Activated T-cell treated with anti-CD3 and anti-CD28 coated beads, Interleukin-2, amount 50 U/mL, for 4 hours (primary cell): ENCODE data around the gene KCNG2. TPM values are rescaled to one million over a fixed set of nuclear protein-coding genes. Genes with fewer than 3 reads are reported as not detected.

Experiments
- ATAC-seq, 2 donors: fragments of 200-7000 bp; cut with Tn5 transposase; one replicate each; pipeline ENCODE4 v1.10.0; 2021
- DNase-seq: peaks from one replicate; pipeline ENCODE4 v3.0.0-alpha.2; 2020
- H3K27me3 Mint-ChIP-seq: one replicate; pipeline ENCODE4 v1.8.0; 2021; ENCODE audit warnings: low read depth, mixed read lengths
- H3K36me3 Mint-ChIP-seq: one replicate; pipeline ENCODE4 v1.8.0; 2022; ENCODE audit warnings: mixed read lengths; ENCODE audit not compliant: insufficient read depth
- H3K4me1 Mint-ChIP-seq: one replicate; pipeline ENCODE4 v1.8.0; 2021; ENCODE audit warnings: low read depth, mixed read lengths
- H3K4me3 Mint-ChIP-seq: one replicate; pipeline ENCODE4 v1.8.0; 2021; ENCODE audit warnings: mild to moderate bottlenecking, moderate library complexity, mixed read lengths
- H3K9me3 Mint-ChIP-seq: one replicate; pipeline ENCODE4 v1.8.0; 2021; ENCODE audit warnings: mixed read lengths
- total RNA-seq, 3 donors: library from RNA; stranded (reverse); gene quantifications; one replicate each; pipeline ENCODE4 v1.2.1, GENCODE V29; 2021

Gene KCNG2
- total RNA-seq, 3 donors from 2014 or later: not detected

DNA sequence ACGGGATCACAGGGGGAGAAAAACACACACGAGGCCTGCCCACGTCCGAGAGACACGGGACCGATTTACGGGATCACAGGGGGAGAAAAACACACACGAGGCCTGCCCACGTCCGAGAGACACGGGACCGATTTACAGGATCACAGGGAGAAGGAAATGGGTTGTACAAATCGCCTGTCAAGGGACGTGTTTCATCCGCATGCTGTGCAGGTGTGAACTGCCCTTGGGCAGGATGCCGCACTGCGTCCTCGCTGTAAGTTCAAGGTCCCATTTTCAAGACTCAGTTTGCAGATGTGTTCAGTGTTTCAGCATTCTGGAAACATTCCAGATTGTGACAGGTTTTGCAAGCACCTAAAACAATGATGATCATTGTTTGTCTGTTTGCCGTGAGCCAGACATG is 2.3 kb upstream of the KCNG2 start:
- Mint-ChIP-seq H3K4me3 (no peak overlapping the region), H3K27me3 (peaks cover 66% of the 10 kb centered on the region), H3K4me1 (peaks cover 24% of the 10 kb centered on the region)

GRCh38 chr18:79796016-79796415 is 1.7 kb upstream of the KCNG2 start:
- DNase-seq: no peak
- ATAC-seq: no peak
- no peaks in the 10 kb centered on the region for H3K9me3 Mint-ChIP-seq
- no peak overlapping the region for H3K4me3 Mint-ChIP-seq
- peaks cover 3% of the 10 kb centered on the region for H3K36me3 Mint-ChIP-seq
- H3K27me3 Mint-ChIP-seq: peaks cover 65% of the 10 kb centered on the region
- H3K4me1 Mint-ChIP-seq: peaks cover 24% of the 10 kb centered on the region

More for the DNA sequence above, 2.3 kb upstream of the KCNG2 start:
- no peak for ATAC-seq
- H3K36me3 Mint-ChIP-seq: peaks cover 3% of the 10 kb centered on the region
- DNase-seq: no peak
- H3K9me3 Mint-ChIP-seq: no peaks in the 10 kb centered on the region

DNA sequence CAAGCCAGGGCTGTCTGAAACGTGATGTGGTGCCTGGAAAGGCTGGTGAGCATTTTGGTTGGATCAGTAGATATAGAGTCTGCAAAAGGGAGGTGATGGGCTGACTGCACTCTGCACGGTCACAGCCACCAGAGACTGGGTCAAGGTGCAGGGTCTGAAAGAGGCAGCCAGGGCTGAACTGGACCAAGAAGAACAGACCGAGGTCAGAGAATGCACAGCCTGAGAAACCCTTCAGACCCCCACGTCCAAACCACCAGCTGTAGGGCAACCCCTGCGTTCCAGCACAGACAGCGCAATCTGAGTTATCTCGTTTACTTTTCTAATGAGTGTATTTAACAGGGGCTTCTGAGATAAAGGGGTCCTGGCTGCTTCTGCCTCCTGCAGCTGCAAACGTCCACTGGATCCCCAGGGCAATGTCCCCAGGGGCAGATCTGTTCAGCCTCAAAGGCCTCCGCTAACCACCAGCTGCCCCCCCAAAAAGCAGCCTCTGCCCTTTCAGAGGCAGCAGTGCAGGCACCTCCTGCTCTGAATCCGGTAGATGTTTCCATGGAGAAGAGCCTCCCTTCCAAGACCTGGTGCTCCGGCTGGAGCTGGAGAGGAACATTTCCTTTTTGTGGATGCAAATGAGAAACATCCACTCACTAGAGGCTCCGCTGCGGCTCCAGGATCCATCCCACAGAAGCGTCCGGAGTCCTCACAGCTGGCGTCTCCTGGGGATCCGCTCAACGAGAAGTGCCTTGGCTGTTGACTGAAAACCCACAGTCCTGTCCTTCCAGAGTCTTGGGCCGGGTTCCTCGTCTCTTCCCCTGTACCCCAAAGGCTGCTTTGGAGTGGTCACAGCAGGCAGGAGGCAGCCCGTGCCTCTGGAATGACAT is 970 bp upstream of the KCNG2 start:
- peaks cover 3% of the 10 kb centered on the region for H3K36me3 Mint-ChIP-seq
- peaks cover 18% of the 10 kb centered on the region for H3K4me1 Mint-ChIP-seq
- DNase-seq (no peak), ATAC-seq (no peak)
- peaks cover 60% of the 10 kb centered on the region for H3K27me3 Mint-ChIP-seq
- peak overlapping the region; percentile 65 for H3K4me3 Mint-ChIP-seq
- no peaks in the 10 kb centered on the region for H3K9me3 Mint-ChIP-seq

DNA sequence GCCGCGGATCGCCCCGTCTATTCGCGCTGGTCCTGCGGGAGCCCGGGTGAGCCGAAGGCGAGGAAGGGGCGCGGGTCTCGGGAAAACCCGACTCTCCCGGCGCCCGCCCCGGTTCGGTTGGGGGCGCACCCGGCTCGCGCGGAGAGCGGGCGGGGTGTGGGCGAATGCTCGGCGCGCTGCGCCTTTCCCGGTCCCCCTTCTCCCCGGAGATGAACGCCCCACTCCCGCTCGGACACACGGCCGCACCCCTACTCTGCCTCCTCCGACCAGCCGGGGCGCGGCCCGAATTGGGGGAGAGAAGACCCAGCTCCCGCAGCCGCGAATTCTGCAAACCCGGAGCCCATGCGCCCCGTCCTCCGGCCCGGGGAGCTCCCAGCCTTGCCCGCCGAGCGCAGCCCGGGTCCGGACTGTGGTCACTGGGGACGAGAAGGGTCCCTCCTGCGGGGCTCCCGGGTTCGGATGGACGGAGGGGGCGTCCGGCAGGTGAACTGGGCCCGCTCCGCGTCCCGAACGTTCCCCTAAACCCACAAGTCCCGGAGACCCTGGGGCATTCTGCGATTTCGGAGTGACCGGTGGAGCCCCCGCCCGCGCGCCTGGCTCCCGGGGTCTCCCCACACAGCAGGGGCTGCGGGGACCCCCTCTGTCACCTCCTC is 734 bp downstream of the KCNG2 start:
- H3K27me3 Mint-ChIP-seq: peaks cover 47% of the 10 kb centered on the region
- peak; percentile 3 to 9 for ATAC-seq
- H3K4me3 Mint-ChIP-seq: no peak overlapping the region
- peaks cover 3% of the 10 kb centered on the region for H3K36me3 Mint-ChIP-seq
- peaks cover 12% of the 10 kb centered on the region for H3K4me1 Mint-ChIP-seq
- DNase-seq: no peak
- H3K9me3 Mint-ChIP-seq: no peaks in the 10 kb centered on the region

- DNase-seq: no peak
- no peaks in the 10 kb centered on the region for H3K9me3 Mint-ChIP-seq
- no peak for ATAC-seq
Measured at GRCh38 chr18:79798999-79799370, 1.2 kb downstream of the KCNG2 start.

DNA sequence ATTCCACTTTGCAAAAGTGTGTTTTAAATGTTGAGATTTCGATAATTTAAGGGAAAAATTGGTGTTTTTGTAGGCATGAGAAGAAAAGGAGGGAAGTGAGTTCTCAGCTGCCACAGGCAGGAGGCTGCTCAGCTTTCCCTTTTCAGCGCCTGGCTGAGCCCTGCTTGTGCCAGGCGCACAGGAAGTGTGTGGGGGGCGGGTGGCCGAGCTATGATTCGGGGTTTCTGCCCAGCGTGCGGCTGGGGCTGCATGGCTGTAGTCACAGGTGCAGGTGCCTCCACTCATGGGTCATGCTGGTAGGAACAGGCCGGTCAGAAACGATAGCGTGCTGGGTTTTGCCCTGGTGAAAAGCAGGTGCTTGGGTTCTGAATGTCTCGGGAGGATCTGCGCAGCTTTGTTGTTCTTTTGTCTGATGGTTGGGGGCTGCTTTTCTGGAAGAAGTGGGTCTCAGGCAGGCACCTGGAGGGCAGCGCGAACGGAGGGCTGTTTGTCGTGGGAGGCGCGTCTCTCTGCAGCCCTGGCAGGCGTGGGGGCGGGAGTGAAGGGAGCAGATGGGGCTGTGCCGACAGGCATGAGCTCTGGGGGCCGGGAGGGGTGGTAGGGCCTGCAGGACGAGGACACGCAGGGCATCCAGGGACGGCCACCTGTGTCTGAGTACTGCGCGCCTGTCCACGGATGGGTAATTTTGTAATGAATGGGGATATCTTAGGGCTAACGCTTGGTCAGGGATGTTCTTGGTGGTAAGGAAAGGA is 2.1 kb downstream of the KCNG2 start:
- DNase-seq: no peak

More at GRCh38 chr18:79798999-79799370, 1.2 kb downstream of the KCNG2 start:
- peaks cover 47% of the 10 kb centered on the region for H3K27me3 Mint-ChIP-seq
- H3K36me3 Mint-ChIP-seq: peaks cover 3% of the 10 kb centered on the region
- H3K4me3 Mint-ChIP-seq: no peak overlapping the region
- H3K4me1 Mint-ChIP-seq: peaks cover 12% of the 10 kb centered on the region

DNA sequence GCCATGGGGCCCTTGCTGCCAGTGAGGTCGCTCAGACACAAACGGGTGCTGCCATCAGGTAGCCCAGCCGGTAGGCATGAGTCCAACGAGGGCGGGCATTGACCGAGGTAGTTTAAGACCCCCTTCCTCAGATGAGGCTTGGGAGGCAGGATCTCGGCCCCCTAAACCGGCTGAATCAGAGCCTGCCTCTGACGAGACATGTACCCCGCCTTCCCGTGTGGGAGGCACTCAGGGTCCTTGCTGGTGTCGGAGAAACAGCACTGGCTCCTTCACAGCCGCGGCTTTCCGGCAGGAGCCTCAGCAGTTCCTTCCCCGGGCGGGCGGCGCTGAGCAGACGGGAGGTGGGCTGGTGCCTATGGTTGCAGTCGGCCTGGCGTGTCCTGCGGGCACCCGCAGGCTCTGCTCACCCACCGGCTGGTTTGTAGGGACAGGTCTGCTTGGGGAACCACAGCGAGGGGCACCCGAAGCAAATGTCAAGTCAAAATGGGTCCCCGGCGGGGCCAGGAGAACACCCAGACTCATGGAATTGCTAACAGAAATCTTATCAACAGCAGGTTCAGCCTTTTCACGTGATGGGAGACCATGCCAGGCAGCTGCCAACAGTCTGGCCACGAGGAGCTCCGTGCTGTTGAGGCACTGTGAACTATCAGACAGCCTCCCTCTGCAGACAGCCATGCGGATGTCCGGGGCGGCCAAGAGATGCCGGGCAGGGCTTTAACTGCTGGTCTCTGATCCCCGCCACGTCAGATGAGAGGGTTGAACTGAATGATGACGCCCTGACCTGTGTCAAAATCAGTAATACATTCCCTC is 2.8 kb downstream of the KCNG2 start:
- peaks cover 3% of the 10 kb centered on the region for H3K36me3 Mint-ChIP-seq
- H3K4me3 Mint-ChIP-seq: no peak overlapping the region
- H3K4me1 Mint-ChIP-seq: peaks cover 12% of the 10 kb centered on the region
- no peaks in the 10 kb centered on the region for H3K9me3 Mint-ChIP-seq
- DNase-seq (no peak), ATAC-seq (no peak)
- peaks cover 36% of the 10 kb centered on the region for H3K27me3 Mint-ChIP-seq

More for the DNA sequence above, 2.1 kb downstream of the KCNG2 start:
- H3K4me3 Mint-ChIP-seq: peak overlapping the region; percentile 37
- ATAC-seq: no peak
- H3K9me3 Mint-ChIP-seq: no peaks in the 10 kb centered on the region
- H3K27me3 Mint-ChIP-seq: peaks cover 40% of the 10 kb centered on the region
- H3K4me1 Mint-ChIP-seq: peaks cover 12% of the 10 kb centered on the region
- H3K36me3 Mint-ChIP-seq: peaks cover 3% of the 10 kb centered on the region

DNA sequence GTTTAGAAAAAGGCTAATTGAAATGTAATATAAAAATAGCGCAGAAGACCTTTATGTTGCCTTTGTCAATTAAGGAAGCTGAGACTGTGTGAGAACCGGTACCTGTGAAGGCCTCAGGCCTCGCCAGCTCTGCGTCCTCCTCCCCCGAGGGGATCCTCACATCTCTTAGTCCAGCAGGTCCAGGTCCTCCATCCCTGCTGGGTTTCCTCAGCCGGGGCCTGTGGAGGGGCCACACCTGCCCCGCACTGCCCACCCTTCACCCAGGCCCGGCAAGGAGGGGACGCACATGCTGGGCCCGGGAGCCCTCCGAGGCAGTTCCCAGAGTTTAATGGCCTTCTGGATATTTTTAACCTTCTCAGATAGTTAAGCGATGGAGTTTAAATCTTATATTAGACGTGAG is 3.5 kb downstream of the KCNG2 start:
- Mint-ChIP-seq H3K9me3 (no peaks in the 10 kb centered on the region), H3K27me3 (peaks cover 36% of the 10 kb centered on the region), H3K4me3 (no peak overlapping the region), H3K4me1 (peaks cover 12% of the 10 kb centered on the region), H3K36me3 (peaks cover 3% of the 10 kb centered on the region)
- DNase-seq (no peak), ATAC-seq (no peak)

GRCh38 chr18:79801641-79802040 is 3.9 kb downstream of the KCNG2 start:
- Mint-ChIP-seq H3K4me1 (peaks cover 12% of the 10 kb centered on the region), H3K4me3 (no peak overlapping the region)
- ATAC-seq: no peak

GRCh38 chr18:79802298-79802697 is 4.6 kb downstream of the KCNG2 start:
- no peak overlapping the region for H3K4me3 Mint-ChIP-seq
- no peak for DNase-seq
- H3K9me3 Mint-ChIP-seq: no peaks in the 10 kb centered on the region
- peaks cover 1% of the 10 kb centered on the region for H3K36me3 Mint-ChIP-seq
- peaks cover 11% of the 10 kb centered on the region for H3K4me1 Mint-ChIP-seq
- H3K27me3 Mint-ChIP-seq: peaks cover 25% of the 10 kb centered on the region
- no peak for ATAC-seq

More at GRCh38 chr18:79801641-79802040, 3.9 kb downstream of the KCNG2 start:
- Mint-ChIP-seq H3K36me3 (peaks cover 3% of the 10 kb centered on the region), H3K9me3 (no peaks in the 10 kb centered on the region), H3K27me3 (peaks cover 31% of the 10 kb centered on the region)
- no peak for DNase-seq

DNA sequence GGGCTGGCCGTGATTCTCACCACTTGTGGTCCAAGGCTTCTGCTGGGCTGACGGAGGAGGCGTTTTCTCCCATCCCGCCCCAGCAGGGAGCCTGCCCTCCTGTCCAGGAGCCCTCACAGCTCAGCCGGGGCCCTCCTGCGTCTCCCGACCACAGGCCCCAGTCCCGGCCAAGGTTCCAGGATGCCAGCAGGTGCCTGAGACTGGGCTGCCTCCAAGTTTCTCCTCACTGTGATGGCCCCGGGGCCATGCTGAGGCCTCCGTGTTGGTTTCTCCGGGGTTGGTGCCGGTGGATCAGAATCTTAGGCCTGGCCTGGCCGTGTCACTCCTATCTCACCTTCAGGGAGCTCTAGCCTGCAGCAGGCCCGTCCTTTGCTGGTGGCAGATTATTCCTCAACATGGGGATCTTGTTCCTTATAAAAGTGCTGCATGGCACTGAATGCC is 5.9 kb downstream of the KCNG2 start:
- Mint-ChIP-seq H3K9me3 (no peaks in the 10 kb centered on the region), H3K4me1 (peaks cover 9% of the 10 kb centered on the region), H3K4me3 (no peak overlapping the region), H3K27me3 (peaks cover 23% of the 10 kb centered on the region), H3K36me3 (no peaks in the 10 kb centered on the region)
- DNase-seq (no peak), ATAC-seq (no peak)

- no peaks in the 10 kb centered on the region for H3K9me3 Mint-ChIP-seq
- H3K4me3 Mint-ChIP-seq: no peak overlapping the region
- no peaks in the 10 kb centered on the region for H3K36me3 Mint-ChIP-seq
- H3K4me1 Mint-ChIP-seq: peaks cover 9% of the 10 kb centered on the region
- DNase-seq (no peak), ATAC-seq (no peak)
- H3K27me3 Mint-ChIP-seq: peaks cover 18% of the 10 kb centered on the region
Measured at GRCh38 chr18:79804130-79804787, 6.5 kb downstream of the KCNG2 start.

DNA sequence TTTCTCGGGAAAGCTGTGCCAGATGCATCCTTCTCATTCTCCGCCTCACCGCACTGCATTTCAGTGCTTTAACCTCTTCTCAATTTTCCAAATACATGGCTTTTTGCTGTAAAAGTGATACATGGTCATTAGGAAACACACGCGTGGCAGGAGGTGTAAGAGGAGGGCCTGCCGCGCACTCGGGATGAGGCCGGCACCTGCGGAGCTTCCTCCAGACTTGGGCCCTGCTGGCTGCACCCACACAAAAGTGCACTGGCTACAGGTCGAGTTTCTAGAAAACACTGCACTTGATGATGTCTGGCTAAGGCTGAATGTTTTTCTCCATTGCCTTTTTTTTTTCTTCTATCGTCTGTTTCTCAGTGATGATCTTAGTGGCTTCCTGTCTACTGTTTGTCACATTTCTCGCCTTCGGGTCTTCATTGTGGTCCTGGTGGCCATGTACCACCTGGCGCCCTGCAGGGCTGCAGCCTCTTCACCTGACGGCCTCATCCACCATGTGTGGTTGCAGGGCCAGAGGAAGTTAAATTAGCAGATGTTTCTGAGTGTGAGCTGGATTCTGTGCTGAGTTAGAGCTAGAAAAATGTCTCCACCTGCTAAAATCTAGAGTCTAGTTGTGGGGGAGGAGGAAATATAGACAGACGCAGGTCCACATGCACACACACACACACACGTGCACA is 7.6 kb downstream of the KCNG2 start:
- peaks cover 14% of the 10 kb centered on the region for H3K27me3 Mint-ChIP-seq
- DNase-seq (no peak), ATAC-seq (no peak)

More for the DNA sequence above, 7.6 kb downstream of the KCNG2 start:
- Mint-ChIP-seq H3K9me3 (no peaks in the 10 kb centered on the region), H3K4me3 (no peak overlapping the region), H3K4me1 (no peaks in the 10 kb centered on the region), H3K36me3 (no peaks in the 10 kb centered on the region)
